ENCODE data around the gene CLN5.

DNA sequence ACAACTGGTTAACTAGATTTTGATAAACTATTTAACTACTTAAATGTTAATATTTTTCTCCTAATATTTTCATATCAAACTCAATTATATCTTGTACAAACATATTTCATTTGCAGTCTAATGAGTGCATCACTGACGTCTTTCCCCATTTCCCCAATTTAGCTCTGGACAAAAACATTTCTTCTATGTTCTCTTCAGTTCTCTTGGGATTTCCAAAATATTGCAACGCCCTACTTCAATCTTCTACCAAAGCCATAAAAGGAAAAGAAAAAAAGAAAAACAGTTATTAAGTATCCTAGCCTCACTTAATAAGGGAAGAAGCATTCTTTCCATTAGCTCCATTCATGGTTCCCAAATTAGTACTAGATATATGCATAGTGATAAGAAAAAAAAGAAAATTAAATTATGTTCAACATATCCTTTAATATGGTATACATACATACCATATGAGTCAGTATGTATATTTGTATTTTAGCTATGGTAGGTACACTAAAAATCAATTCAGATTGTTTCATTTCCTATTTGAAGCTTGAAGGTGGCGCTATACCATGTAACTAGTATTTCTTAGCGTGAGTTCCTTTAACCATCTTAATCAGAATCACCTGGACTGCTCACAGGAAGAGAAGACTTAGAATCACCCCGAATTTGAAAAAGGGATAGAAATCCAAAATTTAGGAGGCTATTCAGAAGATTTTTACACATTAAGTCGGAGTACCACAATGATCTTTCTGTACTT, 25.2 kb downstream of the CLN5 start:
- TF ChIP-seq, protein P1, sequence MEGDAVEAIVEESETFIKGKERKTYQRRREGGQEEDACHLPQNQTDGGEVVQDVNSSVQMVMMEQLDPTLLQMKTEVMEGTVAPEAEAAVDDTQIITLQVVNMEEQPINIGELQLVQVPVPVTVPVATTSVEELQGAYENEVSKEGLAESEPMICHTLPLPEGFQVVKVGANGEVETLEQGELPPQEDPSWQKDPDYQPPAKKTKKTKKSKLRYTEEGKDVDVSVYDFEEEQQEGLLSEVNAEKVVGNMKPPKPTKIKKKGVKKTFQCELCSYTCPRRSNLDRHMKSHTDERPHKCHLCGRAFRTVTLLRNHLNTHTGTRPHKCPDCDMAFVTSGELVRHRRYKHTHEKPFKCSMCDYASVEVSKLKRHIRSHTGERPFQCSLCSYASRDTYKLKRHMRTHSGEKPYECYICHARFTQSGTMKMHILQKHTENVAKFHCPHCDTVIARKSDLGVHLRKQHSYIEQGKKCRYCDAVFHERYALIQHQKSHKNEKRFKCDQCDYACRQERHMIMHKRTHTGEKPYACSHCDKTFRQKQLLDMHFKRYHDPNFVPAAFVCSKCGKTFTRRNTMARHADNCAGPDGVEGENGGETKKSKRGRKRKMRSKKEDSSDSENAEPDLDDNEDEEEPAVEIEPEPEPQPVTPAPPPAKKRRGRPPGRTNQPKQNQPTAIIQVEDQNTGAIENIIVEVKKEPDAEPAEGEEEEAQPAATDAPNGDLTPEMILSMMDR (IDR thresholded peaks at IDR 0.05; ENCODE audit: extremely low read depth in 1 of 2, insufficient read depth in 1 of 2, low read depth in 1 of 2, low read length in 2 of 2): no peak
- no peak for TF ChIP-seq POLR2A (IDR thresholded peaks at IDR 0.05; ENCODE audit: low read depth, low read length)
- TF ChIP-seq EZH2 (IDR thresholded peaks at IDR 0.05; ENCODE audit: borderline replicate concordance, low read depth, low read length, severe bottlenecking): no peak
- no peak for TF ChIP-seq JUN (IDR thresholded peaks at IDR 0.05; ENCODE audit: borderline replicate concordance, insufficient read depth, insufficient read length, low read depth)
- no peak for TF ChIP-seq MAX (IDR thresholded peaks at IDR 0.05; ENCODE audit: insufficient read depth, insufficient read length)
- TF ChIP-seq POLR2AphosphoS5 (IDR thresholded peaks at IDR 0.05; ENCODE audit: insufficient read depth, low read depth, low read length): no peak
